HepG2 (cell line): ENCODE results near the gene PCDHB1. TPM values are rescaled to one million over a fixed set of nuclear protein-coding genes. Genes with fewer than 3 reads are reported as not detected.

ENCODE experiments used
- ATAC-seq: fragments of 200-7000 bp; cut with Tn5 transposase; 3 replicates; pipeline ENCODE4 v1.9.1; 2020; ENCODE audit warnings: mild to moderate bottlenecking, moderate library complexity
- BruUV-seq: library from RNA; stranded (reverse); fragments of 400-500 nt; replicated peaks from 2 replicates; lab custom pipeline; 2021; lab: Mats Ljungman, UMichigan
- CTCF ChIA-PET: fragments of 300-600 bp; formaldehyde crosslinking; extraction: SDS; loops from one replicate; lab custom pipeline; 2021; ENCODE audit warnings: low total read pairs, inconsistent platforms, low intra/inter-chr PET ratio; lab: Yijun Ruan, JAX
- POLR2A ChIA-PET: fragments of 350-600 bp; sonication (Branson Sonifier 250); formaldehyde crosslinking; loops from one replicate; lab custom pipeline; 2020; ENCODE audit warnings: antibody characterized with exemption, inconsistent platforms; lab: Yijun Ruan, JAX
- DNase-seq: peaks from one replicate; pipeline ENCODE4 v3.0.0-alpha.2; 2015; ENCODE audit warnings: low spot score
- FAIRE-seq: peaks from 3 replicates; lab custom pipeline; 2011; peaks lifted over from hg19 to GRCh38; lab: Jason Lieb, UNC
- H2AFZ ChIP-seq: one replicate; pipeline ENCODE4 v1.6.1; 2011; ENCODE audit warnings: low read length, inconsistent platforms
- H3K27ac ChIP-seq: fragments of 300-600 bp; 3 replicates; pipeline ENCODE4 v1.8.0; 2011; ENCODE audit warnings: mixed run types, mild to moderate bottlenecking, mixed read lengths, low read length, inconsistent platforms; ENCODE audit not compliant: insufficient read depth; ENCODE audit errors: extremely low read length
- H3K27me3 ChIP-seq, 2 experiments: fragments of 200-600 bp in 1 of 2; 2 replicates in 1 of 2; 3 replicates in 1 of 2; pipeline versions ENCODE4 v1.6.0 to v1.8.0; 2011; ENCODE audit warnings: low read length in 2 of 2, mild to moderate bottlenecking in 2 of 2, moderate library complexity in 2 of 2, inconsistent platforms in 1 of 2; ENCODE audit not compliant: insufficient read depth in 2 of 2, control insufficient read depth in 1 of 2
- H3K36me3 ChIP-seq, 2 experiments: fragments of 200-600 bp in 1 of 2; replicated peaks in 1 of 2; 2 replicates in 1 of 2; 3 replicates in 1 of 2; pipeline versions ENCODE4 v1.5.1 to v1.8.0; 2011; ENCODE audit warnings: low read length in 2 of 2, inconsistent platforms in 1 of 2; ENCODE audit not compliant: insufficient read depth in 2 of 2, control insufficient read depth in 1 of 2
- H3K4me1 ChIP-seq: 2 replicates; pipeline ENCODE4 v1.5.1; 2012; ENCODE audit warnings: low read length, inconsistent platforms; ENCODE audit not compliant: insufficient read depth
- H3K4me2 ChIP-seq: 2 replicates; pipeline ENCODE4 v1.6.0; 2011; ENCODE audit warnings: low read depth, low read length, inconsistent platforms
- H3K4me3 ChIP-seq, 3 experiments: fragments of 200-600 bp in 1 of 3; sonication (generic), shearing (Covaris generic) in 1 of 3; replicated peaks in 1 of 3; 2 replicates each; pipeline ENCODE4 v1.5.1; 2011 to 2016; ENCODE audit warnings: low read length in 3 of 3, inconsistent platforms in 2 of 3, low read depth in 2 of 3, mild to moderate bottlenecking in 2 of 3, control low read depth in 1 of 3, mixed read lengths in 1 of 3; ENCODE audit not compliant: insufficient read depth in 1 of 3
- H3K79me2 ChIP-seq: one replicate; pipeline ENCODE4 v1.6.1; 2011; ENCODE audit warnings: low read length, inconsistent platforms; ENCODE audit not compliant: insufficient read depth
- H3K9ac ChIP-seq: 2 replicates; pipeline ENCODE4 v1.6.0; 2011; ENCODE audit warnings: mild to moderate bottlenecking, low read depth, low read length, inconsistent platforms; ENCODE audit not compliant: insufficient read depth
- H3K9me3 ChIP-seq: 2 replicates; pipeline ENCODE4 v1.5.1; 2012; ENCODE audit warnings: mild to moderate bottlenecking, low read length
- H4K20me1 ChIP-seq: 2 replicates; pipeline ENCODE4 v1.6.0; 2011; ENCODE audit warnings: inconsistent platforms, mild to moderate bottlenecking, low read length, moderate library complexity; ENCODE audit not compliant: insufficient read depth
- AHR ChIP-seq: IDR thresholded peaks from 2 replicates; pipeline ENCODE4 v1.6.1; 2018; ENCODE audit warnings: missing genetic modification reagents, missing compliant biosample characterization
- EHMT2 ChIP-seq: fragments of 200-600 bp; sonication (generic); IDR thresholded peaks from 2 replicates; pipeline ENCODE4 v1.7.0; 2017; ENCODE audit warnings: antibody characterized with exemption, low read depth, low read length, borderline replicate concordance
- FOXA3 ChIP-seq: IDR thresholded peaks from 2 replicates; pipeline ENCODE4 v1.6.1; 2016; ENCODE audit warnings: missing genetic modification reagents, missing compliant biosample characterization
- HDAC2 ChIP-seq: sonication (generic); formaldehyde crosslinking; IDR thresholded peaks from 2 replicates; pipeline ENCODE4 v1.4.0; 2020; ENCODE audit warnings: missing genetic modification reagents
- HES4 ChIP-seq: sonication (generic); formaldehyde crosslinking; IDR thresholded peaks from 2 replicates; pipeline ENCODE4 v1.9.0; 2021; ENCODE audit warnings: mild to moderate bottlenecking, missing genetic modification reagents, borderline replicate concordance
- HOMEZ ChIP-seq: IDR thresholded peaks from 2 replicates; pipeline ENCODE4 v1.6.1; 2016; ENCODE audit warnings: low read depth
- NR2F1 ChIP-seq, 2 experiments: fragments of 450-650 bp in 1 of 2; formaldehyde crosslinking in 1 of 2; IDR thresholded peaks; 2 replicates each; pipeline versions ENCODE4 v1.5.0 to v1.6.1; 2016 to 2020; ENCODE audit warnings: mild to moderate bottlenecking in 1 of 2, missing compliant biosample characterization in 1 of 2, missing genetic modification reagents in 1 of 2, moderate library complexity in 1 of 2
- YEATS4 ChIP-seq: sonication (generic); formaldehyde crosslinking; IDR thresholded peaks from 2 replicates; pipeline ENCODE4 v1.4.0; 2020; ENCODE audit warnings: missing genetic modification reagents, borderline replicate concordance
- YY1 ChIP-seq: IDR thresholded peaks from 2 replicates; pipeline ENCODE4 v1.6.1; 2011; ENCODE audit warnings: low read length, low read depth, moderate library complexity, mild to moderate bottlenecking; ENCODE audit not compliant: insufficient read depth, insufficient replicate concordance
- ZFP1 ChIP-seq: IDR thresholded peaks from 2 replicates; pipeline ENCODE4 v1.6.1; 2016
- ZNF749 ChIP-seq: sonication (generic); formaldehyde crosslinking; IDR thresholded peaks from 2 replicates; pipeline ENCODE4 v1.8.0; 2022; ENCODE audit warnings: mild to moderate bottlenecking, missing genetic modification reagents, moderate library complexity, borderline replicate concordance
- ZNF777 ChIP-seq: sonication (generic); formaldehyde crosslinking; IDR thresholded peaks from 2 replicates; pipeline ENCODE4 v1.4.0; 2020; ENCODE audit warnings: missing genetic modification reagents
- ZNF879 ChIP-seq: sonication (generic); formaldehyde crosslinking; IDR thresholded peaks from 2 replicates; pipeline ENCODE4 v1.8.1; 2023; ENCODE audit warnings: missing genetic modification reagents
- ZSCAN31 ChIP-seq: sonication (generic); formaldehyde crosslinking; IDR thresholded peaks from 2 replicates; pipeline ENCODE4 v1.5.0; 2020; ENCODE audit warnings: low read depth, mild to moderate bottlenecking, missing genetic modification reagents
- WGBS: methylation state at CpG from one replicate; pipeline ENCODE4 v1.1.6; 2017; ENCODE audit warnings: low lambda C conversion rate; 5-methylcytosine and 5-hydroxymethylcytosine counted together
- in situ Hi-C: cut with HindIII; loops from 2 replicates; pipeline ENCODE4 v1.10.0; 2017; ENCODE audit warnings: low pct_unique_long_range_greater_than_20kb; ENCODE audit not compliant: extremely low pct_ligation_motif_present
- intact Hi-C: fragments of 100-400 bp; cut with micrococcal nuclease; formaldehyde crosslinking; loops from one replicate; pipeline ENCODE4 v1.10.0; 2022; ENCODE audit not compliant: unreplicated experiment
- polyA plus RNA-seq, 8 experiments: library from polyadenylated mRNA; depleted of rRNA in 3 of 8; stranded (reverse) in 7 of 8; unstranded in 1 of 8; fragments of >200 nt; fragmentation: Illumina TruSeq in 4 of 8; extraction: Trizol in 4 of 8; gene quantifications; 2 replicates each; pipeline versions ENCODE4 v1.2.1 to v1.2.3, GENCODE V29; 2011 to 2016; ENCODE audit warnings: low read depth in 4 of 8, missing spikeins in 1 of 8, mixed read lengths in 1 of 8; ENCODE audit not compliant: insufficient read depth in 1 of 8
- total RNA-seq, 5 experiments: library from RNA; depleted of rRNA; stranded (reverse); fragments of >200 nt; fragmentation: Illumina TruSeq; extraction: Trizol; gene quantifications; 2 replicates each; pipeline ENCODE4 v1.2.3, GENCODE V29; 2016; ENCODE audit warnings: low read depth in 1 of 5
- TF ChIP-seq, protein P1 (sequence below): IDR thresholded peaks from 2 replicates; pipeline ENCODE4 v1.4.0; 2020; ENCODE audit warnings: mild to moderate bottlenecking, missing genetic modification reagents
- TF ChIP-seq, protein P2 (sequence below): sonication (generic); formaldehyde crosslinking; IDR thresholded peaks from 2 replicates; pipeline ENCODE4 v1.5.1; 2020; ENCODE audit warnings: mild to moderate bottlenecking, moderate library complexity, missing genetic modification reagents

The PCDHB1 gene
- total and polyA plus RNA-seq, 2 of the 13 experiments (the other 11 are each of a cell fraction or from before 2014, with no cell fraction given), result not detected

DNA sequence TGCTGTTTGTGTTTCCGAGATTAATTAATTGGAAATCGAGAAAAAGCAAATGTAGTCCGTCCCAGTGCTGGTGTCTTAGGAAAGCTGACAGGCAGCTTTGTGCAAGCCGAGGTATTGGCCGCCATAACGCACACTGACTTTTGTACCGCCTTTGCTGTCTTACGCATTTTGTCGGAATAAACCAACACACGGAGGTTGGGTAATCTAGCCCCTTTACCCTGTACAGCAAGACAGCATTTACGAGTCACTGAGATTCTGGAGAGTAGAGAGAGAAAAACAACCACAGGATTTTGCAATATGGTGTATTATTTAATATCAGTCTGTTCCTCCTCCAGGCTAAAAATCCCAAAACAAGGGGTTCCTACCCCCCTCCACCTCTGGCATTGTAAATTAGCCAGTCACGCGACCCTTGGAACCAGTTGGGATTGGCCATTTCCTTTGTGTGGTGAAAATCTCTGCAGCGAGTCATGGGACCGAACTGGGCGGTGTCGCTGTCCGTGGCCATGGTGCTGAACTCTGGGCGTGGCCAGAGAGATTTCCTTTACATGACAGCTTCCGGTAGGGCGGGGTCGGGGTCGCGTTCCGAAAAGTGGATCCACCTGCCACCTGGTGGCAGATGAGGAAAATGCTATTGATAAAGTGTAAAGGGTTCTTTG lies 10.3 kb upstream of the PCDHB1 start:
- ATAC-seq (peak; percentile 64), DNase-seq (peak; percentile 69), FAIRE-seq (peak; percentile 68)
- H2AFZ ChIP-seq, result no peak overlapping the region
- ChIA-PET POLR2A (no interaction called here), CTCF (interaction anchor here (0.7 to 4.3 kb wide), 6 partner anchors 158 to 200 kb away, joined by 3 to 37 read pairs (median 5); partner anchors contain the start of genes PCDHA10, PCDHA11, PCDHA13 and PCDHA8)
- H3K36me3 ChIP-seq, result no peaks in the 10 kb centered on the region
- H3K27ac ChIP-seq, result no peak overlapping the region
- no TSS peak for BruUV-seq
- H3K79me2 ChIP-seq, result no peaks in the 10 kb centered on the region
- H3K4me3 ChIP-seq, result no peak overlapping the region
- in situ Hi-C loops (loop anchor here (5.0 kb wide), 1 partner anchor 174 kb away; the partner anchor contains the start of gene PCDHA11), intact Hi-C loops (loop anchor here (1.0 kb wide), 3 partner anchors 159 to 200 kb away; partner anchors contain the start of genes PCDHA11, PCDHA13 and PCDHA8)
- H3K4me2 ChIP-seq, result no peak overlapping the region
- H3K9me3 ChIP-seq, result 0 out of 2 replicates have a peak, but pooled peaks cover 7% of the 10 kb centered on the region
- no peak overlapping the region for H3K9ac ChIP-seq
- 42% methylated on average over 25 of the region's 25 CpGs for WGBS
- H3K27me3 ChIP-seq, result no peaks in the 10 kb centered on the region
- H3K4me1 ChIP-seq, result no peaks in the 10 kb centered on the region
- H4K20me1 ChIP-seq, result no peaks in the 10 kb centered on the region
- TF ChIP-seq ZNF749 (CRISPR knock-in tag), result peak; percentile 71; the same call in 1 of the 2 replicates
- TF ChIP-seq FOXA3, result peak; percentile 10; the same call in 1 of the 2 replicates
- TF ChIP-seq ZNF777 (CRISPR knock-in tag), result peak; percentile 57; the same call in 1 of the 2 replicates
- TF ChIP-seq YEATS4 (CRISPR knock-in tag), result peak; percentile 37; the same call in 1 of the 2 replicates
- 0 out of 4 replicates have a peak, but pooled peaks of 1 of the 2 experiments have one; percentile 34 for TF ChIP-seq NR2F1 (CRISPR knock-in tag; IDR thresholded peaks at IDR 0.05)
- TF ChIP-seq, protein P1, sequence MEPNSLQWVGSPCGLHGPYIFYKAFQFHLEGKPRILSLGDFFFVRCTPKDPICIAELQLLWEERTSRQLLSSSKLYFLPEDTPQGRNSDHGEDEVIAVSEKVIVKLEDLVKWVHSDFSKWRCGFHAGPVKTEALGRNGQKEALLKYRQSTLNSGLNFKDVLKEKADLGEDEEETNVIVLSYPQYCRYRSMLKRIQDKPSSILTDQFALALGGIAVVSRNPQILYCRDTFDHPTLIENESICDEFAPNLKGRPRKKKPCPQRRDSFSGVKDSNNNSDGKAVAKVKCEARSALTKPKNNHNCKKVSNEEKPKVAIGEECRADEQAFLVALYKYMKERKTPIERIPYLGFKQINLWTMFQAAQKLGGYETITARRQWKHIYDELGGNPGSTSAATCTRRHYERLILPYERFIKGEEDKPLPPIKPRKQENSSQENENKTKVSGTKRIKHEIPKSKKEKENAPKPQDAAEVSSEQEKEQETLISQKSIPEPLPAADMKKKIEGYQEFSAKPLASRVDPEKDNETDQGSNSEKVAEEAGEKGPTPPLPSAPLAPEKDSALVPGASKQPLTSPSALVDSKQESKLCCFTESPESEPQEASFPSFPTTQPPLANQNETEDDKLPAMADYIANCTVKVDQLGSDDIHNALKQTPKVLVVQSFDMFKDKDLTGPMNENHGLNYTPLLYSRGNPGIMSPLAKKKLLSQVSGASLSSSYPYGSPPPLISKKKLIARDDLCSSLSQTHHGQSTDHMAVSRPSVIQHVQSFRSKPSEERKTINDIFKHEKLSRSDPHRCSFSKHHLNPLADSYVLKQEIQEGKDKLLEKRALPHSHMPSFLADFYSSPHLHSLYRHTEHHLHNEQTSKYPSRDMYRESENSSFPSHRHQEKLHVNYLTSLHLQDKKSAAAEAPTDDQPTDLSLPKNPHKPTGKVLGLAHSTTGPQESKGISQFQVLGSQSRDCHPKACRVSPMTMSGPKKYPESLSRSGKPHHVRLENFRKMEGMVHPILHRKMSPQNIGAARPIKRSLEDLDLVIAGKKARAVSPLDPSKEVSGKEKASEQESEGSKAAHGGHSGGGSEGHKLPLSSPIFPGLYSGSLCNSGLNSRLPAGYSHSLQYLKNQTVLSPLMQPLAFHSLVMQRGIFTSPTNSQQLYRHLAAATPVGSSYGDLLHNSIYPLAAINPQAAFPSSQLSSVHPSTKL (CRISPR knock-in tag), result peak; percentile 59
- peak; percentile 78; the same call in 1 of the 2 replicates for TF ChIP-seq HOMEZ (CRISPR knock-in tag)
- peak; percentile 87; the same call in 1 of the 2 replicates for TF ChIP-seq AHR
- TF ChIP-seq, protein P2, sequence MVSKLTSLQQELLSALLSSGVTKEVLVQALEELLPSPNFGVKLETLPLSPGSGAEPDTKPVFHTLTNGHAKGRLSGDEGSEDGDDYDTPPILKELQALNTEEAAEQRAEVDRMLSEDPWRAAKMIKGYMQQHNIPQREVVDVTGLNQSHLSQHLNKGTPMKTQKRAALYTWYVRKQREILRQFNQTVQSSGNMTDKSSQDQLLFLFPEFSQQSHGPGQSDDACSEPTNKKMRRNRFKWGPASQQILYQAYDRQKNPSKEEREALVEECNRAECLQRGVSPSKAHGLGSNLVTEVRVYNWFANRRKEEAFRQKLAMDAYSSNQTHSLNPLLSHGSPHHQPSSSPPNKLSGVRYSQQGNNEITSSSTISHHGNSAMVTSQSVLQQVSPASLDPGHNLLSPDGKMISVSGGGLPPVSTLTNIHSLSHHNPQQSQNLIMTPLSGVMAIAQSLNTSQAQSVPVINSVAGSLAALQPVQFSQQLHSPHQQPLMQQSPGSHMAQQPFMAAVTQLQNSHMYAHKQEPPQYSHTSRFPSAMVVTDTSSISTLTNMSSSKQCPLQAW (CRISPR knock-in tag), result peak; percentile 72; the same call in 1 of the 2 replicates
- peak; percentile 98 for TF ChIP-seq EHMT2
- no peak for TF ChIP-seq ZNF879
- TF ChIP-seq HDAC2 (CRISPR knock-in tag), result 0 out of 2 replicates have a peak, but pooled peaks have one; percentile 36
- no peak for TF ChIP-seq ZSCAN31 (CRISPR knock-in tag)
- TF ChIP-seq ZFP1 (CRISPR knock-in tag), result peak; percentile 61; the same call in 1 of the 2 replicates
- TF ChIP-seq YY1, result peak; percentile 16
- TF ChIP-seq HES4 (CRISPR knock-in tag), result 0 out of 2 replicates have a peak, but pooled peaks have one; percentile 38
